Measurements from ENCODE around the gene KISS1R.

- no peak for TF ChIP-seq CTCF (IDR thresholded peaks at IDR 0.05)
- TF ChIP-seq POLR2A (IDR thresholded peaks at IDR 0.05) = no peak
Measured at GRCh38 chr19:964116-964520, 47.0 kb downstream of the KISS1R start.

All from adrenal gland (tissue), 5 donors.